ENCODE results near the gene ELAVL1.
A peak's percentile ranks its signal among the peaks of the same experiment; 100 is the strongest.

The ELAVL1 gene

DNA sequence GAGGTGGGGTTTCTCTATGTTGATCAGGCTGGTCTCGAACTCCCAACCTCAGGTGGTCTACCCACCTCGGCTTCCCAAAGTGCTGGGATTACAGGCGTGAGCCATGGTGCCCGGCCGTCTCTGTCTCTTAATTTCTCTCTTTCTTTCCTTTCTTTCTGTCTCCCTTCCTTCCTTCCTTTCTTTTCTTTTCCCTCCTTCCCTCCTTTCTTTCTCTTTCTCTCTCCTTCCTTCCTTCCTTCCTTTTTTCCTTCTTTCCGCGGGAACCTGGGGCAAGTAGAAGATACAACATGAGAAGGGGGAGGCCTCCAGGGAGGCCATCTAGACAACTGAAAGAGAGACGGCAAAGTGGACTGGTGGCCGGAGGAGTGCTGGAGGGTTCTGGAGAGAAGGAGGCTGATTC lies 15.2 kb upstream of the ELAVL1 start:
- no peak for DNase-seq

- DNase-seq = peak; percentile 90
These were observed 12.4 kb upstream of the ELAVL1 start for GRCh38 chr19:8017808-8018207.

- DNase-seq = peak; percentile 55
These were observed 523 bp downstream of the ELAVL1 start for GRCh38 chr19:8004723-8005513.

GRCh38 chr19:8004001-8004400 lies 1.4 kb downstream of the ELAVL1 start:
- DNase-seq = no peak

DNA sequence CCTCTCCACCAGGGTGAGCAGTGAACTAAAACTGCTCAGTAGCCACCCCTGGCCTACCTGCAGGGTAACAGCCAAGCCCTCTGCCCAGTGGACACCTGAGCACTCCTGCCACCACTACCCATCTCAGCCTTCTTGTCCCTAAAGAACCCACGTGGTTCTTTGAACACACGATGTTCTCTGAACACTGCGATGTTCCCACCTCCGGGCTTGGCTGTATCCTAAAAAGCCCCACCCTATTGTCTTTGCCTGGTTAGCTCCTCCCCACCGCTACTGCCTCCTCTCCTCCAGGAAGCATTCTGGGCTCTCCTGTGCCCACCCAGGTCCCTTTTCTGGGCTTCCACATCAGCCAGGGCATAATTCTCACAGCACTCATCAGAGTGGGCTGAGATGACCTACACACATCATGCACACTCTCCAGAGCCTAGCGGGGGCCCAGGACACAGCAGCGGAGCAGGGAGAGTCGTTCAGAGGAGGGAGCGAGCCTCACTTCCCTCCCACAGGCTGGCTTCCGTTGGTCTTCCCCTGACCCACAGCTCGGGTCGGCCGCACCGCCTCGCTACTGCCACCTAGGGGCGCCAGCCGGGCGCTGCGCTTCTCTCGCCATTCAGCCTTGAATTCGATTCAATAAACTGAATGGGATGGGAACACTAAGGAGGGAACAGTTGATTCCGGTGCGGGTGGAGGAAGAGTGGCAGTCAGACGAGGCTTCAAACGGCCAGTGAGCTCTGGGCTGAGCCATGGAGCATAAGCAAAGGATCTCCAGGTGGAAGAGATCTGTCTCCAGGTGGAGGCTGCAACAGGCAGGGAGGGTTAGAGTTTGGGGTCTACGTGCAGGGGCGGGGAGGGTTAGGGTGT lies 3.2 kb downstream of the ELAVL1 start:
- peak; percentile 90 for DNase-seq

GRCh38 chr19:8001651-8001994 lies 3.8 kb downstream of the ELAVL1 start:
- DNase-seq = no peak

GRCh38 chr19:8000298-8001038 lies 5.0 kb downstream of the ELAVL1 start:
- no peak for DNase-seq

DNA sequence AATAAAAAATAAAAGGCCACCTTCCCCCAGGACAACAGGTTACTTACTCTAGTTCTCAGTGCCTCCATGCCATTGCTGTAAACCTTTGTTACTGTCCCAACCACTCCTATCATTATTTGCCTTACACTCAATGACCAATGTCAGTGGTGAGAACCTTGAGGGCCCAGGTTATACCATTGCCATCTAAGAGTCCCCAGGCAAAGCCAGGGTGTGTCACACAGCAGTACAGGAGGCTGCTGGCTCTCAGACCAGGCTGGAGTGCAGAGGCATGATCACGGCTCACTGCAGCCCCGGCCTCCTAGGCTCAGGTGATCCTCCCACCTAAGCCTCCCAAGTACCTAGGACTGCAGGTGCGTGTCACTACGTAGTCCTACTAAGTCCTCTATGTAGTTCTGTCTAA lies 6.1 kb downstream of the ELAVL1 start:
- no peak for DNase-seq

- no peak for DNase-seq
These were observed 7.5 kb downstream of the ELAVL1 start for GRCh38 chr19:7997809-7998480.

DNA sequence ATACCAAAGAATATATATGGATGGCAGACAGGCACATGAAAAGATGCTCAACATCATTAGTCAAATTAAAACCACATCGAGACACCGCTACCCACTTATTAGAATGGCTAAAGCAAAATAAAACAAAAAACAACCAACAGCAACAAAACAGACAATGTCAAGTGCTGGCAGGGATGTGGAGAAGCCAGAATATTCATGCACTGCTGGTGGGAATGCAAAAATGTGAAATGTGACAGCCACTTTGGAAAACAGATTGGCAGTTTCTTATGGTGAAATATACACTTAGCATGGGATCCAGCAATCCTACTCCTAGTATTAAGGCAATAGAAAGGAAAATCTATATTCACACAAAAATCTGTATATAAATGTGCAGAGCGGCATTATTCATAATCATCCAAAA lies 8.6 kb downstream of the ELAVL1 start:
- DNase-seq = no peak

DNA sequence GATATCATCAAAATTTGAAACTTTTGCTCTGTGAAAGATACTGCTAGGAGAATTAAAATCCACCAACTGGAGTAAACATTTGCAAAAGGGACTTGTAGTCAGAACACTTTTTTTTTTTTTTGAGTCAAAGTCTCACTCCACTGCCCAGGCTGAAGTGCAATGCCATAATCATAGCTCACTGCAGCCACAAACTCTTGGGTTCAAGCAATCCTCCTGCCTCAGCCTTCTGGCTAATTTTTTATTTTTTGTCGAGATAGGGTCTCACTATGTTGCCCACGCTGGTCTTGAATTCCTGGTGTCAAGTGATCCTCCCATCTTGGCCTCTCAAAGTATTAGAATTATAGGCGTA lies 9.7 kb downstream of the ELAVL1 start:
- no peak for DNase-seq

DNA sequence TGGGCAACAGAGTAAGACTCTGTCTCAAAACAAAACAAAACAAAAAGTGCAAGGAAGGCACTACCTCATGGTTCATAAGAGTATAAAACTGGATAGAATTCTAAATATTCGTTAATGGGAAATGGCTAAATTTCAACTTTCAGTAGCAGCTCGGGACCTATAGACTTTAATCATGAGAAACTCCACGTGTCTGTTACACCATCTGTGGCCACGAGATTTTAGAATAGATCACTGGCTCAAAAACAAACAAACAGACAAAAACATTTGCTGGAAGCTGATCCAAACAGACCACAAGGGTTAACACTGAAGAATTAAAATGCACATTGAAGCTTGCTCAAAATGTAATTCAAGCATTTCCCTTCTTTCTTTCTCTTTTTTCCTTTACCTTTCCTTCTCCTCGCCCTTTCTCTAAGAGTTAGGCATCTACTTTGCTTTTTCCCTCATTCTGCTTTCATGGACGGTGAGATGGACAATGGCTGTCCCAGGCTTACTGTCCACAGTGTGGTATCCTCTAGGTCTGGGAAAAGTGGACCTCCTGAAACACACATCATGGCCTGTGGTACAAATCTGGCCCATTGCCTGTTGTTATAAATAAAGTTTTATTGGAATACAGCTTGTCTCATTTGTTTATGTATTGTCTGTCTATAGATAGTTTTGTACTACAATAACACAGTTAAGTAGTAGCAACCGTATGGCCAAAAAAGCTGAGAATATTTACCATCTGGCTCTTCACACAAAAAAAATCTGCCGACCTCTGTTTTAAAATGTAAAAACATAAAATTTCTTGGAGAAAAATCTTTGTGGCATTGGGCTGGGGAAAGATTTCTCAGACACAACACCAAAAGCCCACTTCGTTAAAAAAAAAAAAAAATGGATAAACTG lies 10.3 kb downstream of the ELAVL1 start:
- no peak for DNase-seq

- no peak for DNase-seq
These were observed 11.3 kb downstream of the ELAVL1 start for GRCh38 chr19:7994114-7994513.

- no peak for DNase-seq
These were observed 11.9 kb downstream of the ELAVL1 start for GRCh38 chr19:7993560-7993959.

DNA sequence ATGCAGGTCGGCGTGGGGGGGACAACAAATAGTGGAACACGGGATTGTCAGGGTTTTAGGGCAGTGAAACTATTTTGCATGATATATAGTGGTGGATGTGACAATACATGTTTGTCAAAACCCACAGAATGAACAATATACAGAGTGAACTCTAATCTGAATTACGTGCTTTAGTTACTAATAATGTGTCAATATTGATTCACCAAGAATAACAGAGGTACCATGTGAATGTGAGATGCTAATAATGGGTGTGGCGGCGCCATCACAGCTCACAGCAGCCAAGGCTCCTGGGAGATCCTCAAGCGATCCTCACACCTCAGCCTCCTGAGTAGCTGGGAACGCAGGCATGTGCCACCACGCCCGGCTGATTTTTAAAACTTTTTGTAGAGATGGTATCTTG lies 12.9 kb downstream of the ELAVL1 start:
- DNase-seq = no peak

- no peak for DNase-seq
These were observed 16.3 kb downstream of the ELAVL1 start for GRCh38 chr19:7989071-7989575.

DNA sequence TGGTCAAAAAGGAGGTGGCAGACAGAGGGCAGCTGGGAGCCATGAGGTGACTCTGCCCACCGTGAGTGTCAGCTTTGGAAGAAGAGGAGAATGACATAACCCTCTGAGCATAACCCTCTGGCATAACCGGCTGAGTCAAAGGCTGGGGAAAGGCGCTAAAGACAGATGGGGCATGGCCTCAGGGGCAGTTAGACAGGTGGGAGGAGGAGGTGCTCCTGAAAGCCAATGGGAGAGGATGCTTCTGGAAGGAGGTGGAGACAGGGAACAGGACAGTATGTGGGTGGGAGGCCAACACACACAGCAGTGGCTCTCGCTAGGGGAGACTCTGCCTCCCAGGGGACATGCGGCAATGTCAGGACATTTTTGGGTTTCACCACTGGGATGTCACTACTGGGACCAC lies 17.1 kb downstream of the ELAVL1 start:
- DNase-seq = no peak

- no peak for DNase-seq
These were observed 18.2 kb downstream of the ELAVL1 start for GRCh38 chr19:7987114-7987768.

- no peak for DNase-seq
These were observed 18.9 kb downstream of the ELAVL1 start for GRCh38 chr19:7986321-7987113.

DNA sequence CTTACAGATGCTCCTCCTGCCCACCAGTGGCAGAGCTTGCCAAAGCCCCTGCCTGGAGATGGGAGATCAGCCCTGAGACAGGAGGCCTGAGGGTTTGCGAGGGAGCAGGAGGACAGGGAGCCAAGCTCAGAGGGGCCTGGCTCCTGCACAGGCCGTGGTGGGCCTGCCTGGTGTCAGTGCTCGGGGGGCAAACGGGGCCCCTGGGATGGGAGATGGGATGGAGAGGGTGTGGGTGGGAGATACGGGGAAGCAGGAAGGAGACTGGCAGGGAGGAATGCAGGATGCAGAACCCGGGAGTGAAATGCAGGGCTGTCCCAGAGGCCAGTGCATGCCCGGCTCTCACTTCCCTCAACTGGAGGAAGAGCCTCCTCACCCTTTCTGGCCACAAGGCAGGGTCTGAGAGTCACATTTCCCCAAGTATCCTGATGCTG lies 19.9 kb downstream of the ELAVL1 start:
- no peak for DNase-seq
